OCI-LY7 (cell line): ENCODE measurements around the gene SBF1.

Source experiments
- EZH2phosphoT487 ChIP-seq: fragments of 200-600 bp; sonication (generic); IDR thresholded peaks from 2 replicates; pipeline ENCODE4 v1.6.1; 2018; ENCODE audit warnings: low read depth, borderline replicate concordance, mild to moderate bottlenecking, mixed run types, antibody characterized with exemption, low read length, moderate library complexity, mixed read lengths
- TF ChIP-seq, protein P1 (sequence below): fragments of 200-600 bp; sonication (generic); conservative IDR thresholded peaks from 2 replicates; pipeline ENCODE4 v1.5.1; 2014; ENCODE audit warnings: mild to moderate bottlenecking, antibody characterized with exemption, low read length, moderate library complexity, mixed read lengths

DNA sequence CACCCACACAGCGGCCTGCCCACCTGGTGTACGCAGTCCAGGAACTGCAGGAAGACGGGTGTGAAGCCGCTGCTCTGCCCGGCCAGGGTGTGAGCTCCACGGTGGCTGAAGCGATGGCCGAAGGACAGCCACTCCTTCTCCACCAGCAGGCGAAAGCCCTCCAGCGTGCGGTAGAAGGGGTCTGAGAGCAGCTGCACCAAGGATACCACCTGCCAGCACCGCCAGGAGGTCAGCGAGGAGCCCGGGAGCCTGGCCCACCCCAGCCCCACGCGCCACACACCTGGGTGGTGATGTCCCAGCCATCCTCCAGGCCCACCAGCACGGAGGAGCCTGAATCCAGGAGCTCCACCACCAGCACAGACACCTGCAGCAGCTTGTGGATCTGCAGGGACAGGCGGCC lies 19.6 kb downstream of the SBF1 start:
- TF ChIP-seq, protein P1, sequence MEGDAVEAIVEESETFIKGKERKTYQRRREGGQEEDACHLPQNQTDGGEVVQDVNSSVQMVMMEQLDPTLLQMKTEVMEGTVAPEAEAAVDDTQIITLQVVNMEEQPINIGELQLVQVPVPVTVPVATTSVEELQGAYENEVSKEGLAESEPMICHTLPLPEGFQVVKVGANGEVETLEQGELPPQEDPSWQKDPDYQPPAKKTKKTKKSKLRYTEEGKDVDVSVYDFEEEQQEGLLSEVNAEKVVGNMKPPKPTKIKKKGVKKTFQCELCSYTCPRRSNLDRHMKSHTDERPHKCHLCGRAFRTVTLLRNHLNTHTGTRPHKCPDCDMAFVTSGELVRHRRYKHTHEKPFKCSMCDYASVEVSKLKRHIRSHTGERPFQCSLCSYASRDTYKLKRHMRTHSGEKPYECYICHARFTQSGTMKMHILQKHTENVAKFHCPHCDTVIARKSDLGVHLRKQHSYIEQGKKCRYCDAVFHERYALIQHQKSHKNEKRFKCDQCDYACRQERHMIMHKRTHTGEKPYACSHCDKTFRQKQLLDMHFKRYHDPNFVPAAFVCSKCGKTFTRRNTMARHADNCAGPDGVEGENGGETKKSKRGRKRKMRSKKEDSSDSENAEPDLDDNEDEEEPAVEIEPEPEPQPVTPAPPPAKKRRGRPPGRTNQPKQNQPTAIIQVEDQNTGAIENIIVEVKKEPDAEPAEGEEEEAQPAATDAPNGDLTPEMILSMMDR: no peak
- no peak for TF ChIP-seq EZH2phosphoT487
